NT2/D1 (cell line): ENCODE measurements around the gene BCL7C.

Experiments
- YY1 ChIP-seq: IDR thresholded peaks from 2 replicates; pipeline ENCODE4 v1.6.1; 2011; ENCODE audit not compliant: insufficient read length, insufficient read depth
- ZNF274 ChIP-seq: IDR thresholded peaks from 2 replicates; pipeline ENCODE4 v1.6.1; 2011; ENCODE audit warnings: mild to moderate bottlenecking, low read depth, low read length

DNA sequence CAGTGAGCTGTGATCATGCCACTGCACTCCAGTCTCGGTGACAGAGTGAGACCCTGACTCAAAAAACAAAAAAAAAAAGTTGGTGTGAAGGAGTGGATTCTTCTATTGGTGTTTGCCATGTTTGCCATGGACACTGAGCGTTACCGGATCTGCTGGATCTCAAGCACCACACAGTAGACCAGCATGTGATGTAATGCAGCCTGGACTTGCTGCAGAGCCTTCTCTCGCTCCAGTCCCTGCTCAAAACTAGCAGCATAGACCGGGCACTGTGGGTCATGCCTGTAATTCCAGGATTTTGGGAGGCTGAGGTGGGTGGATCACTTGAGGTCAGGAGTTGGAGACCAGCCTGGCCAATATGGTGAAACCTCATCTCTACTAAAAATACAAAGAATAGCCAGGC is 50.4 kb downstream of the BCL7C start:
- no peak for TF ChIP-seq ZNF274
- TF ChIP-seq YY1, result no peak
